GM12891 (cell line): ENCODE results near the gene ZBTB12.
"Not testable (repeated sequence)": the region's sequence is repeated elsewhere in the genome, so short reads cannot be mapped to it uniquely, and the experiment has no call there.

Experiments used
- DNase-seq: peaks from one replicate; pipeline ENCODE4 v3.0.0; 2011; ENCODE audit warnings: low spot score; ENCODE audit not compliant: insufficient read length
- FAIRE-seq: peaks from 2 replicates; lab custom pipeline; 2011; peaks lifted over from hg19 to GRCh38; lab: Jason Lieb, UNC
- PAX5 ChIP-seq: IDR thresholded peaks from 2 replicates; pipeline ENCODE4 v1.6.1; 2011; ENCODE audit warnings: low read length, moderate library complexity, mild to moderate bottlenecking; ENCODE audit not compliant: insufficient read depth, severe bottlenecking
- POLR2A ChIP-seq: IDR thresholded peaks from 2 replicates; pipeline ENCODE4 v1.6.1; 2011; ENCODE audit warnings: low read depth, low read length, control low read depth
- POLR2AphosphoS5 ChIP-seq: IDR thresholded peaks from 2 replicates; pipeline ENCODE4 v1.6.1; 2011; ENCODE audit warnings: low read depth, low read length, control low read depth
- POU2F2 ChIP-seq: IDR thresholded peaks from 2 replicates; pipeline ENCODE4 v1.6.1; 2011; ENCODE audit warnings: low read depth, mild to moderate bottlenecking, control low read depth, low read length, moderate library complexity
- SPI1 ChIP-seq: IDR thresholded peaks from 2 replicates; pipeline ENCODE4 v1.6.1; 2011; ENCODE audit warnings: low read depth, low read length, control low read depth
- TAF1 ChIP-seq: IDR thresholded peaks from 2 replicates; pipeline ENCODE4 v1.6.1; 2011; ENCODE audit warnings: low read depth, low read length, control low read depth

ZBTB12 gene

GRCh38 chr6:31876357-31876756, 25.5 kb downstream of the ZBTB12 start:
- no peak for FAIRE-seq
- no peak for TF ChIP-seq POU2F2
- TF ChIP-seq PAX5, result no peak
- TF ChIP-seq POLR2A, result no peak
- TF ChIP-seq SPI1, result no peak
- TF ChIP-seq TAF1, result no peak
- no peak for TF ChIP-seq POLR2AphosphoS5
- DNase-seq, result no peak

GRCh38 chr6:31875877-31876276, 26.0 kb downstream of the ZBTB12 start:
- TF ChIP-seq POU2F2 (no peak), SPI1 (no peak), TAF1 (no peak), POLR2AphosphoS5 (no peak), PAX5 (no peak), POLR2A (no peak)
- DNase-seq (no peak), FAIRE-seq (no peak)

GRCh38 chr6:31874836-31875572, 26.9 kb downstream of the ZBTB12 start:
- TF ChIP-seq POLR2AphosphoS5, result no peak
- TF ChIP-seq POU2F2, result no peak
- TF ChIP-seq SPI1, result no peak
- no peak for TF ChIP-seq TAF1
- no peak for TF ChIP-seq POLR2A
- no peak for TF ChIP-seq PAX5
- FAIRE-seq, result no peak
- DNase-seq, result no peak

GRCh38 chr6:31874084-31874670, 27.7 kb downstream of the ZBTB12 start:
- FAIRE-seq, result no peak
- TF ChIP-seq SPI1 (no peak), POLR2A (no peak), POU2F2 (no peak), PAX5 (no peak), POLR2AphosphoS5 (no peak)
- no peak for DNase-seq

GRCh38 chr6:31871046-31871659, 30.7 kb downstream of the ZBTB12 start:
- no peak for TF ChIP-seq POLR2AphosphoS5
- TF ChIP-seq PAX5, result no peak
- TF ChIP-seq TAF1, result no peak
- TF ChIP-seq POU2F2, result no peak
- no peak for TF ChIP-seq POLR2A
- TF ChIP-seq SPI1, result no peak
- FAIRE-seq, result no peak
- DNase-seq, result no peak

GRCh38 chr6:31870385-31870921, 31.4 kb downstream of the ZBTB12 start:
- FAIRE-seq (no peak), DNase-seq (no peak)
- TF ChIP-seq TAF1 (no peak), SPI1 (no peak), POLR2A (no peak), POLR2AphosphoS5 (no peak), POU2F2 (no peak), PAX5 (no peak)

GRCh38 chr6:31869343-31869742, 32.5 kb downstream of the ZBTB12 start:
- FAIRE-seq, result no peak
- TF ChIP-seq SPI1 (no peak), PAX5 (no peak)
- DNase-seq, result no peak

- DNase-seq, FAIRE-seq: not testable (repeated sequence)
These were observed 33.3 kb downstream of the ZBTB12 start for GRCh38 chr6:31868658-31868971.

GRCh38 chr6:31865205-31866118, 36.4 kb downstream of the ZBTB12 start:
- FAIRE-seq, result no peak
- TF ChIP-seq POU2F2, result no peak
- TF ChIP-seq PAX5, result no peak
- no peak for TF ChIP-seq POLR2AphosphoS5
- TF ChIP-seq SPI1, result no peak
- TF ChIP-seq TAF1, result no peak
- TF ChIP-seq POLR2A, result no peak
- no peak for DNase-seq
